IMR-90 (cell line): ENCODE data around the gene COL4A2. TPM values are rescaled to one million over a fixed set of nuclear protein-coding genes. Genes with fewer than 3 reads are reported as not detected.

ENCODE experiments used
- ATAC-seq: fragments of 200-7000 bp; cut with Tn5 transposase; 2 replicates; pipeline ENCODE4 v1.9.1; 2020; ENCODE audit warnings: low read depth, mild to moderate bottlenecking, moderate library complexity
- BruUV-seq: library from RNA; stranded (reverse); fragments of 400-500 nt; replicated peaks from 2 replicates; lab custom pipeline; 2021; lab: Mats Ljungman, UMichigan
- CTCF ChIA-PET: fragments of 300-600 bp; formaldehyde crosslinking; extraction: SDS; loops from one replicate; lab custom pipeline; 2021; ENCODE audit warnings: antibody characterized with exemption; lab: Yijun Ruan, JAX
- POLR2A ChIA-PET: fragments of 300-600 bp; sonication (Branson Sonifier 250); formaldehyde crosslinking; loops from one replicate; lab custom pipeline; 2022; ENCODE audit warnings: antibody characterized with exemption; ENCODE audit not compliant: unreplicated experiment; lab: Charles Lee
- DNase-seq: peaks from one replicate; pipeline ENCODE4 v3.0.0; 2013
- H2AFZ ChIP-seq: replicated peaks from 2 replicates; pipeline ENCODE3; 2013; ENCODE audit warnings: low read length, mild to moderate bottlenecking; ENCODE audit not compliant: poor library complexity
- H2AK5ac ChIP-seq: 2 replicates; pipeline ENCODE4 v1.6.1; 2013; ENCODE audit warnings: low read depth, low read length, inconsistent platforms
- H2AK9ac ChIP-seq: replicated peaks from 2 replicates; pipeline ENCODE3; 2013; ENCODE audit warnings: mild to moderate bottlenecking, low read depth, low read length, moderate library complexity; ENCODE audit not compliant: poor library complexity
- H2BK120ac ChIP-seq: 2 replicates; pipeline ENCODE4 v1.6.1; 2013; ENCODE audit warnings: low read depth, low read length, inconsistent platforms
- H2BK15ac ChIP-seq: 3 replicates; pipeline ENCODE4 v1.6.1; 2013; ENCODE audit warnings: low read depth, low read length, inconsistent platforms
- H2BK20ac ChIP-seq: 2 replicates; pipeline ENCODE4 v1.6.1; 2013; ENCODE audit warnings: low read depth, mild to moderate bottlenecking, inconsistent platforms, low read length, moderate library complexity
- H2BK5ac ChIP-seq: 2 replicates; pipeline ENCODE4 v1.6.1; 2013; ENCODE audit warnings: mild to moderate bottlenecking, low read depth, low read length, inconsistent platforms; ENCODE audit not compliant: poor library complexity, severe bottlenecking
- H3K14ac ChIP-seq: replicated peaks from 2 replicates; pipeline ENCODE4 v1.6.1; 2013; ENCODE audit warnings: low read depth, low read length, inconsistent platforms
- H3K18ac ChIP-seq: 2 replicates; pipeline ENCODE4 v1.6.1; 2013; ENCODE audit warnings: low read depth, low read length, control low read depth
- H3K23ac ChIP-seq: 2 replicates; pipeline ENCODE4 v1.6.1; 2013; ENCODE audit warnings: low read depth, low read length, inconsistent platforms
- H3K27ac ChIP-seq: 2 replicates; pipeline ENCODE4 v1.5.1; 2013; ENCODE audit warnings: mild to moderate bottlenecking, control low read depth, low read length; ENCODE audit not compliant: insufficient read depth
- H3K27me3 ChIP-seq: 2 replicates; pipeline ENCODE4 v1.6.1; 2013; ENCODE audit warnings: low read length; ENCODE audit not compliant: control insufficient read depth, insufficient read depth
- H3K36me3 ChIP-seq: 2 replicates; pipeline ENCODE4 v1.6.1; 2013; ENCODE audit warnings: low read length, mixed read lengths; ENCODE audit not compliant: control insufficient read depth, insufficient read depth
- H3K4ac ChIP-seq: 2 replicates; pipeline ENCODE4 v1.6.1; 2013; ENCODE audit warnings: low read depth, low read length, inconsistent platforms
- H3K4me1 ChIP-seq: 2 replicates; pipeline ENCODE4 v1.6.1; 2013; ENCODE audit warnings: low read length, mixed read lengths; ENCODE audit not compliant: control insufficient read depth, insufficient read depth
- H3K4me2 ChIP-seq: 2 replicates; pipeline ENCODE4 v1.6.1; 2013; ENCODE audit warnings: low read depth, mild to moderate bottlenecking, control low read depth, low read length, moderate library complexity
- H3K4me3 ChIP-seq: 2 replicates; pipeline ENCODE4 v1.5.1; 2013; ENCODE audit warnings: low read depth, mild to moderate bottlenecking, control low read depth, low read length, moderate library complexity; ENCODE audit not compliant: insufficient read depth
- H3K56ac ChIP-seq: 2 replicates; pipeline ENCODE4 v1.6.1; 2013; ENCODE audit warnings: low read length, inconsistent platforms; ENCODE audit not compliant: insufficient read depth; ENCODE audit errors: extremely low read depth
- H3K79me1 ChIP-seq, 2 experiments: 2 replicates each; pipeline ENCODE4 v1.6.1; 2013; ENCODE audit warnings: low read length in 2 of 2, inconsistent platforms in 1 of 2, low read depth in 1 of 2
- H3K9ac ChIP-seq: 2 replicates; pipeline ENCODE4 v1.6.1; 2013; ENCODE audit warnings: low read depth, low read length, control low read depth
- H3K9me1 ChIP-seq: 2 replicates; pipeline ENCODE4 v1.6.1; 2013; ENCODE audit warnings: low read length, inconsistent platforms; ENCODE audit not compliant: insufficient read depth
- H3K9me3 ChIP-seq: 2 replicates; pipeline ENCODE4 v1.6.1; 2013; ENCODE audit warnings: low read length; ENCODE audit not compliant: control insufficient read depth, insufficient read depth
- H4K20me1 ChIP-seq: 2 replicates; pipeline ENCODE4 v1.6.1; 2013; ENCODE audit warnings: low read length, inconsistent platforms; ENCODE audit not compliant: insufficient read depth
- H4K5ac ChIP-seq: 2 replicates; pipeline ENCODE4 v1.6.1; 2013; ENCODE audit warnings: mild to moderate bottlenecking, low read depth, low read length, control low read depth
- H4K8ac ChIP-seq, 2 experiments: 2 replicates each; pipeline ENCODE4 v1.6.1; 2013; ENCODE audit warnings: low read depth in 2 of 2, low read length in 2 of 2, control low read depth in 1 of 2, inconsistent platforms in 1 of 2
- H4K91ac ChIP-seq: 2 replicates; pipeline ENCODE4 v1.6.1; 2013; ENCODE audit warnings: low read depth, low read length, inconsistent platforms; ENCODE audit not compliant: insufficient read depth
- BHLHE40 ChIP-seq: fragments of 150-350 bp; IDR thresholded peaks from 2 replicates; pipeline ENCODE4 v1.6.1; 2016; ENCODE audit warnings: mild to moderate bottlenecking, low read depth, low read length
- CHD1 ChIP-seq: IDR thresholded peaks from 2 replicates; pipeline ENCODE4 v1.6.1; 2012; ENCODE audit warnings: low read depth, low read length, improper control_type of control experiment
- CTCF ChIP-seq: conservative IDR thresholded peaks from 2 replicates; pipeline ENCODE4 v1.5.1; 2012; ENCODE audit warnings: mild to moderate bottlenecking, low read depth, low read length, improper control_type of control experiment
- ELK1 ChIP-seq: fragments of 150-350 bp; IDR thresholded peaks from 2 replicates; pipeline ENCODE4 v1.6.1; 2016; ENCODE audit warnings: low read depth, mild to moderate bottlenecking, low read length, moderate library complexity, borderline replicate concordance
- FOS ChIP-seq: fragments of 150-350 bp; IDR thresholded peaks from 2 replicates; pipeline ENCODE4 v1.6.1; 2016; ENCODE audit warnings: low read depth, low read length
- MAFK ChIP-seq: IDR thresholded peaks from 2 replicates; pipeline ENCODE4 v1.6.1; 2012; ENCODE audit warnings: low read depth, low read length, improper control_type of control experiment
- MAZ ChIP-seq: IDR thresholded peaks from 2 replicates; pipeline ENCODE4 v1.6.1; 2012; ENCODE audit warnings: low read depth, mild to moderate bottlenecking, low read length, improper control_type of control experiment, moderate library complexity, borderline replicate concordance
- MXI1 ChIP-seq: IDR thresholded peaks from 2 replicates; pipeline ENCODE4 v1.6.1; 2012; ENCODE audit warnings: low read depth, mild to moderate bottlenecking, low read length, moderate library complexity, borderline replicate concordance
- NFE2L2 ChIP-seq: fragments of 150-350 bp; IDR thresholded peaks from 2 replicates; pipeline ENCODE4 v1.6.1; 2016; ENCODE audit warnings: low read depth, mild to moderate bottlenecking, low read length
- POLR2A ChIP-seq: IDR thresholded peaks from 2 replicates; pipeline ENCODE4 v1.6.1; 2012; ENCODE audit warnings: mild to moderate bottlenecking, low read depth, low read length
- RAD21 ChIP-seq: IDR thresholded peaks from 2 replicates; pipeline ENCODE4 v1.6.1; 2012; ENCODE audit warnings: low read length, improper control_type of control experiment
- RCOR1 ChIP-seq: IDR thresholded peaks from 2 replicates; pipeline ENCODE4 v1.6.1; 2012; ENCODE audit warnings: mild to moderate bottlenecking, low read length, improper control_type of control experiment; ENCODE audit not compliant: insufficient replicate concordance
- RFX5 ChIP-seq: IDR thresholded peaks from 2 replicates; pipeline ENCODE4 v1.8.0; 2012; ENCODE audit warnings: low read depth, mild to moderate bottlenecking, low read length, moderate library complexity
- SMC3 ChIP-seq: fragments of 150-350 bp; IDR thresholded peaks from 2 replicates; pipeline ENCODE4 v1.6.1; 2016; ENCODE audit warnings: low read depth, mild to moderate bottlenecking, antibody characterized with exemption, low read length, moderate library complexity
- WGBS, 2 experiments: methylation state at CpG; one replicate each; pipeline versions ENCODE4 v1.1.5 to v1.1.7; 2013; ENCODE audit warnings: missing lambda C conversion rate in 2 of 2; ENCODE audit not compliant: insufficient read length in 1 of 2; ENCODE audit errors: extremely low coverage in 2 of 2; 5-methylcytosine and 5-hydroxymethylcytosine counted together
- dilution Hi-C: fragments of 300-500 bp; cut with HindIII; formaldehyde crosslinking; loops from one replicate; pipeline ENCODE4 v1.14.3; 2018; ENCODE audit warnings: low sequenced_read_pairs; ENCODE audit not compliant: unreplicated experiment
- in situ Hi-C: fragments of 300-500 bp; cut with MboI; formaldehyde crosslinking; loops from 3 replicates; pipeline ENCODE4 v1.14.3; 2019; ENCODE audit warnings: low sequenced_read_pairs, inconsistent platforms, mixed read lengths
- intact Hi-C: fragments of 100-400 bp; cut with micrococcal nuclease; formaldehyde crosslinking; loops from 2 replicates; pipeline ENCODE4 v1.10.0; 2022
- polyA plus RNA-seq, 3 experiments: library from polyadenylated mRNA; depleted of rRNA; stranded (reverse); fragments of >200 nt; gene quantifications; 2 replicates each; pipeline ENCODE4 v1.2.3, GENCODE V29; 2012; ENCODE audit warnings: low replicate concordance in 1 of 3
- total RNA-seq: library from RNA; depleted of rRNA; stranded (reverse); fragments of >200 nt; gene quantifications from 2 replicates; pipeline ENCODE4 v1.2.3, GENCODE V29; 2012
- TF ChIP-seq, protein P1 (sequence below): fragments of 150-350 bp; IDR thresholded peaks from 2 replicates; pipeline ENCODE4 v1.6.1; 2017; ENCODE audit warnings: mild to moderate bottlenecking, antibody characterized with exemption, low read length, low read depth

COL4A2 gene
- total and polyA plus RNA-seq, 2 of the 4 experiments (the other 2 are of a cell fraction), result 90.7 to 457 TPM

GRCh38 chr13:110271313-110271712 is 35.8 kb upstream of the COL4A2 start:
- no peak for ATAC-seq

More at GRCh38 chr13:110271313-110271712, 35.8 kb upstream of the COL4A2 start:
- Histone ChIP-seq H3K4me2 (no peak overlapping the region), H2BK5ac (no peak overlapping the region), H2AK9ac (no peak overlapping the region), H3K9me1 (peaks cover 52% of the 10 kb centered on the region), H3K18ac (no peak overlapping the region), H2BK15ac (no peak overlapping the region), H3K4me3 (no peak overlapping the region), H4K5ac (no peak overlapping the region), H4K91ac (no peak overlapping the region), H3K14ac (no peak overlapping the region), H4K20me1 (peaks cover 94% of the 10 kb centered on the region), H2BK120ac (no peak overlapping the region), H4K8ac (no peak overlapping the region), H3K23ac (no peak overlapping the region), H3K79me1 (peaks cover 26 to 90% of the 10 kb centered on the region in 2 experiments), H3K4ac (no peak overlapping the region), H3K27me3 (no peaks in the 10 kb centered on the region), H3K56ac (no peak overlapping the region), H3K36me3 (peaks cover 44% of the 10 kb centered on the region), H2BK20ac (no peak overlapping the region), H3K9ac (no peak overlapping the region), H3K4me1 (peaks cover 15% of the 10 kb centered on the region), H3K9me3 (no peaks in the 10 kb centered on the region), H3K27ac (no peak overlapping the region), H2AFZ (no peak overlapping the region), H2AK5ac (no peak overlapping the region)
- POLR2A ChIA-PET, result no interaction called here
- in situ Hi-C loops, result no loop called here
- BruUV-seq, result no TSS peak
- no peak for DNase-seq
- CTCF ChIA-PET, result no interaction called here
- intact Hi-C loops, result no loop called here
- WGBS, 2 experiments, result no CpG with 5 or more reads among the region's 5 CpGs
- TF ChIP-seq SMC3 (no peak), ELK1 (no peak), BHLHE40 (no peak), MXI1 (no peak), CHD1 (no peak), MAFK (no peak), FOS (no peak), NFE2L2 (no peak), RFX5 (no peak), MAZ (no peak), POLR2A (no peak), RCOR1 (no peak), RAD21 (no peak), CTCF (no peak)
- TF ChIP-seq, protein P1, sequence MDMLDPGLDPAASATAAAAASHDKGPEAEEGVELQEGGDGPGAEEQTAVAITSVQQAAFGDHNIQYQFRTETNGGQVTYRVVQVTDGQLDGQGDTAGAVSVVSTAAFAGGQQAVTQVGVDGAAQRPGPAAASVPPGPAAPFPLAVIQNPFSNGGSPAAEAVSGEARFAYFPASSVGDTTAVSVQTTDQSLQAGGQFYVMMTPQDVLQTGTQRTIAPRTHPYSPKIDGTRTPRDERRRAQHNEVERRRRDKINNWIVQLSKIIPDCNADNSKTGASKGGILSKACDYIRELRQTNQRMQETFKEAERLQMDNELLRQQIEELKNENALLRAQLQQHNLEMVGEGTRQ, result no peak
- dilution Hi-C loops, result no loop called here
